CD1c-positive myeloid dendritic cell (primary cell): ENCODE data around the gene CHD1L.
"Not testable (repeated sequence)": the region's sequence is repeated elsewhere in the genome, so short reads cannot be mapped to it uniquely, and the experiment has no call there.

ENCODE experiments used
- DNase-seq: peaks from one replicate; pipeline ENCODE4 v3.0.0-alpha.2; 2016; ENCODE audit errors: extremely low spot score

CHD1L gene

DNA sequence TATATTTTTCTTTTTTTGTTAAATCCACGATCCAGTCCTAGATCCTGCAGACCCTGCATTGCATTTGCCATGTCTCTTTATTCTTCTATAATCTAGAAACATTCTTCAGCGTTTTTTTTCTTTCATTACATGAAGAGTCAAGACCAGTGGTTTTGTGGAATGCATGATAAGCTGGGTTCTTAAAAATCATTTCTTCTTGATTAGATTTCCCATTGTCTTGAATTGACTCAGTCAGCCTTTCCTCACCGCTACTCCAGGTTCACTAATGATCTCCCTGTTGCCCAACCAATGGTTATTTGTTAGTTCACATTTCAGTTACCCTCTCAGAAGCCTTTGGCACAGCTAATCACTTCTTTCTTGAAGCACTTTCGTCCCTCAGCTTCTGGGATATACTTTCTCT lies 25.2 kb downstream of the CHD1L start:
- DNase-seq: no peak

- no peak for DNase-seq
Measured at GRCh38 chr1:147270721-147271120, 28.2 kb downstream of the CHD1L start.

- DNase-seq: no peak
Measured at GRCh38 chr1:147272042-147272441, 29.6 kb downstream of the CHD1L start.

GRCh38 chr1:147273409-147274336 lies 31.2 kb downstream of the CHD1L start:
- DNase-seq: peak; percentile 62

GRCh38 chr1:147281950-147282349 lies 39.5 kb downstream of the CHD1L start:
- DNase-seq: no peak

DNA sequence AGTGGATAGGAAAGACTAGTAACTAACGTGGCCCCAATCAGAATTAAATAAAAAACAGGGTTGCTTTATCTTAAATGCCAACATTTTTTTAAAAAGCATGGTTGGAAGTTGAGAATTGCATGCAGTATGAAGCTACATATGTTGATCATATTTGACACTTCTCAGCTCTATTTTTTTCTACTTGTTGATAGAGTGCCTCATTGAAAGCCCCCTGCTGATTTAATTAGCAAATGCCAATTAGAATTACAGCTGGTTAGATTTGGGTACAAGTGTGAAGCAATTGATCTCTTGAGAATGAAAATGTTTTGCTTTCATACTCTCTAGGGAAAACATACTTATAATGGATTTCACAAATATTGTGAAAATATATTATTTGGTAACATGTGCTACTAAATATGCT lies 40.5 kb downstream of the CHD1L start:
- DNase-seq: no peak

GRCh38 chr1:147287133-147287865 lies 44.8 kb downstream of the CHD1L start:
- no peak for DNase-seq

- peak; percentile 19 for DNase-seq
Measured at GRCh38 chr1:147292012-147292411, 49.5 kb downstream of the CHD1L start.

DNA sequence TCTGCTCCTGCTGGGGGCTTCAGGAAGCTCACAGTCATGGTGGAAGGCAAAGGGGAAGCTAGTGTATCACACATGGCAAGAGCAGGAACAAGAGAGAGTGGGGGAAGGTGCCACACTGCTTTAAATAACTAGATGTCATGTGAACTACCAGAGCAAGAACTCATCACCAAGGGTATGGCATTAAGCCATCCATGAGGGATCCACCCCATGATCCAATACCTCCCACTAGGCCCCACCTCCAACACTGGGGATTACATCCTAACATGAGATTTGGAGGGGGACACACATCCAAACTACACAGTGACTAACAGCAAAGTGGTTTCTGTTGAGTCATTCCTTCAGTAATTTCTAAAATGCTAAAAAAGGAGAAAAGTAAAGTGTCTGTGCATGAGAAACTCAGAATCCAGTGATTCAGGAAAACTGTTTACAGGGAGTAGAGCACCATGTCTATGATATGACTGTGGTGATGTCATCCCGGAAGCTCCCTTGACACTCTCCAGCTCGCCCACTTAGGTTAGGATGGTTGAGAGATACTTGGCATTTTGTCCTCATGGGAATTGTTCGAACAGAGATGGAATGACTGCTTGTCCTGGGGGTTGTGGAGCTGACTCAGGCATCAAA lies 50.3 kb downstream of the CHD1L start:
- DNase-seq: no peak

- DNase-seq: no peak
Measured at GRCh38 chr1:147297438-147297837, 55.0 kb downstream of the CHD1L start.

- not testable (repeated sequence) for DNase-seq
Measured at GRCh38 chr1:147305803-147306202, 63.3 kb downstream of the CHD1L start.

DNA sequence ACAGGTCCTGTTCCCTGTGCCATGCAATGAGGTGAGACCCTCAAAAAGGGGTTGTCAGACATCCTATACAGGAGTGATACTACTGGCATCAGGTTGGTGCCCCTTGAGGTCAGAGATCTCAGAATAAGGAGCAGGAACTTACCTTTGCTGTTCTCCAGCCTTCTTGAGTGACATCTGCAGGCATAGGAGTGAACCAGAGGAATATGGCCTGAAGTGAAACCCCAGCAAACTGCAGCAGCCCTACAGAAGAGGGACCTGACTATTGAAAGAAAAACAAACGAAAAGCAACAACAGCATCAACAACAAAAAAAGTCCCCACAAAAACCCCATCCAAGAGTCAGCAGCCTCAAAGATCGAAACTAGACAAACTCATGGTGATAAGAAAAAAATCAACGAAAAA lies 74.5 kb downstream of the CHD1L start:
- no peak for DNase-seq

- not testable (repeated sequence) for DNase-seq
Measured at GRCh38 chr1:147326933-147327687, 84.6 kb downstream of the CHD1L start.

- DNase-seq: no peak
Measured at GRCh38 chr1:147334292-147334691, 91.8 kb downstream of the CHD1L start.

GRCh38 chr1:147336291-147336690 lies 93.8 kb downstream of the CHD1L start:
- no peak for DNase-seq

GRCh38 chr1:147337040-147337630 lies 94.7 kb downstream of the CHD1L start:
- no peak for DNase-seq

DNA sequence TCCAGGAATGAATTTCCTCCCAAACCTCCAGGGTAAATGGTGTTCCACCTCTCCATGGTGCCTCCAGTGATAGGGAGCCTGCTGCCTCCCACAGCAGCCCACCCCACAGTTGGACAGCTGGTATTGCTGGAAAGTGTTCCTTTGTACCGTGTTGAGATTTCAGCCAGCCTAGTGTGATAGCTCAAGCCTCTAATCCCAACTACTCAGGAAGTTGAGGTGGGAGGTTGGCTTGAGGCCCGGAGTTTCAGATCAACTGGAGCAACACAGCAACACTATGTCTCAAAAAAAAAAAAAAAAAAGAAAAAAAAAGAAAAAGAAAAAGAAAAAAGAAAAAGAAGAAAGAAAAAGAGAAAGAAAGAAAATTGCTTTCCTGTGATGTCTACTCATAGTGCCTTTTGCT lies 96.1 kb downstream of the CHD1L start:
- no peak for DNase-seq

DNA sequence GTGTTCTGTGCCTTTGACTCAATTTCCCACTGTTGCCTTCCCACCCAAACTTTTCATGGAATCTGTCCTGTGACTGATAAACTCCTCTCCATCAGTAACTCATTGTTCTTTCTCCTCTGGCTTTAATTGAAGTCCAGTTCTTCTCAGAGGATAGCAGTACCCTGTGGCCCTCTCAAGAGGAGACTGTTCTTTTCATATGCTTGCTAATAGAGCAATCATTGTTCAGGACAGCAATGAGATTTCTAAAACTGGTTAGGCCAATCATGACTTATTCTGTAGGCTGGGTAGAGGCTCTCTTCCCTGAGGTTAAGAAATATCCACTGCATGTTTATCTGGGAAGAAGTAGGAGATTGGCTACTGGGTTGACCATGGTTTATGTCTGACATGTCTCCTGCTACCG lies 98.8 kb downstream of the CHD1L start:
- no peak for DNase-seq
